Central memory CD8-positive, alpha-beta T cell (primary cell): ENCODE data around the gene MED12.
A peak's percentile ranks its signal among the peaks of the same experiment; 100 is the strongest.

Source experiments
- ATAC-seq: fragments of 150-1000 bp; cut with Tn5 transposase; replicated peaks from 2 replicates; pipeline ENCODE4 v1.10.0; 2022; ENCODE audit warnings: mild to moderate bottlenecking, moderate FRiP score, moderate number of reproducible peaks; ENCODE audit not compliant: poor library complexity, severe bottlenecking; ENCODE audit errors: extremely low read depth
- DNase-seq, 2 donors: peaks; one replicate each; pipeline ENCODE4 v3.0.0; 2021; ENCODE audit warnings: low spot score in 2 of 2
- H3K27ac Mint-ChIP-seq: one replicate; pipeline ENCODE4 v1.8.0; 2022; ENCODE audit warnings: low read depth, mild to moderate bottlenecking, moderate library complexity, mixed read lengths
- H3K27me3 Mint-ChIP-seq: one replicate; pipeline ENCODE4 v1.8.0; 2022; ENCODE audit warnings: mixed read lengths
- H3K36me3 Mint-ChIP-seq: one replicate; pipeline ENCODE4 v1.8.0; 2022; ENCODE audit warnings: mild to moderate bottlenecking, moderate library complexity, mixed read lengths; ENCODE audit not compliant: insufficient read depth
- H3K4me1 Mint-ChIP-seq: one replicate; pipeline ENCODE4 v1.8.0; 2022; ENCODE audit warnings: mixed read lengths
- H3K4me3 Mint-ChIP-seq: one replicate; pipeline ENCODE4 v1.8.0; 2022; ENCODE audit warnings: mild to moderate bottlenecking, moderate library complexity, mixed read lengths
- H3K9me3 Mint-ChIP-seq: one replicate; pipeline ENCODE4 v1.8.0; 2022; ENCODE audit warnings: mixed read lengths

MED12 gene

DNA sequence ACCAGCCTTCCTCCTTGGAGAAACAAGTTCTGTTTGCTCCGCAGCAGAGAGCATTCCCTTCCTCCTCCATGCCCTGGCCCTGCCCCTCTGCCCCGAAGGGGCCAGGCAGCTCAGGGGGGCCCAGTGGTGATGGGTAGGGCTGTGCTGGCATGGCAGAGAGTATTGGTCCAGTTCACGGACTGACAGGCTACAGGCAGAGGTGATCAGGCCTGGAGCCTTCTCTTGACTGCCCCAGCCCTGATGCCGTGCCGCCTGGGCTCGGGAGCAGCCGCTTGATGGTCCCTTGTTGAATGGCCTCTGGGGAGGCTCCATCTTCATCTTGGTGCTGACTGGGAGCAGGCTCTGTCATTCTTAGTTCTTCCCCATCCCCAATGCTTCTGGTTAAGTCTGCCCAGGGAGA, 35.8 kb downstream of the MED12 start:
- no peak for DNase-seq
- Mint-ChIP-seq H3K36me3 (peaks cover 5% of the 10 kb centered on the region), H3K27me3 (no peaks in the 10 kb centered on the region), H3K9me3 (no peaks in the 10 kb centered on the region), H3K4me1 (peaks cover 17% of the 10 kb centered on the region), H3K4me3 (no peak overlapping the region), H3K27ac (no peak overlapping the region)
- no peak for ATAC-seq

DNA sequence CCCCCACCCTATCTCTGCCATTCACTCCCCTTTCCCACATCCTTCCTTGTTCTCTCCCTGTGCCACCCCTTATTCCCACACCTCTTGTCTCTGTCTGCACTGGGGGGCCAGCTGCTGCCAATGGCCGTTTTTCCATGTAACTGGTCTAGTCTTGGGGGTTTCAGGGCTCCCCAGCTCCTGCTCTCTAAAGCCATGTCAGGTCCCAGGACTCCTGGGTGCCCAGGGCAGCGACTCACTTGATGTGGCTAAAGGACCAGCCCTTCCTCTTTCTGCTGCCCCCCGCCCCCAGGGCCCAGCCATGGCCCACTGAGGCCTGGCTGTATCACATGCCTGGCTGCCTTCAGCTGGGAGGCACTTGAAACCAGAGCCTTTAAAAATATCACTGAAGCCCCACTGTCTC, 36.2 kb downstream of the MED12 start:
- Mint-ChIP-seq H3K9me3 (no peaks in the 10 kb centered on the region), H3K4me3 (no peak overlapping the region), H3K4me1 (peaks cover 17% of the 10 kb centered on the region), H3K27ac (no peak overlapping the region), H3K27me3 (no peaks in the 10 kb centered on the region), H3K36me3 (peaks cover 2% of the 10 kb centered on the region)
- DNase-seq: no peak
- ATAC-seq: no peak

GRCh38 chrX:71158603-71159002, 40.2 kb downstream of the MED12 start:
- H3K4me1 Mint-ChIP-seq: peaks cover 11% of the 10 kb centered on the region
- DNase-seq: no peak
- H3K27ac Mint-ChIP-seq: peak overlapping the region; percentile 69
- H3K27me3 Mint-ChIP-seq: no peaks in the 10 kb centered on the region
- peaks cover 3% of the 10 kb centered on the region for H3K36me3 Mint-ChIP-seq
- H3K9me3 Mint-ChIP-seq: no peaks in the 10 kb centered on the region
- H3K4me3 Mint-ChIP-seq: no peak overlapping the region
- ATAC-seq: no peak

- ATAC-seq: no peak
- Mint-ChIP-seq H3K4me3 (no peak overlapping the region), H3K27ac (peak overlapping the region; percentile 69), H3K36me3 (peaks cover 3% of the 10 kb centered on the region), H3K27me3 (no peaks in the 10 kb centered on the region), H3K9me3 (no peaks in the 10 kb centered on the region), H3K4me1 (peaks cover 15% of the 10 kb centered on the region)
- DNase-seq: no peak
Observed at GRCh38 chrX:71159335-71159734, 40.9 kb downstream of the MED12 start.

- Mint-ChIP-seq H3K4me3 (no peak overlapping the region), H3K9me3 (no peaks in the 10 kb centered on the region), H3K4me1 (peaks cover 17% of the 10 kb centered on the region), H3K27ac (no peak overlapping the region), H3K36me3 (peaks cover 2% of the 10 kb centered on the region), H3K27me3 (no peaks in the 10 kb centered on the region)
- ATAC-seq: no peak
- DNase-seq: no peak
Observed at GRCh38 chrX:71160475-71160874, 42.1 kb downstream of the MED12 start.

GRCh38 chrX:71162981-71163380, 44.6 kb downstream of the MED12 start:
- no peak overlapping the region for H3K4me3 Mint-ChIP-seq
- H3K27ac Mint-ChIP-seq: peak overlapping the region; percentile 77
- peaks cover 12% of the 10 kb centered on the region for H3K4me1 Mint-ChIP-seq
- H3K27me3 Mint-ChIP-seq: no peaks in the 10 kb centered on the region
- ATAC-seq (no peak), DNase-seq (no peak)
- no peaks in the 10 kb centered on the region for H3K9me3 Mint-ChIP-seq
- H3K36me3 Mint-ChIP-seq: peaks cover 4% of the 10 kb centered on the region

- H3K4me3 Mint-ChIP-seq: no peak overlapping the region
- no peaks in the 10 kb centered on the region for H3K9me3 Mint-ChIP-seq
- no peak overlapping the region for H3K27ac Mint-ChIP-seq
- peaks cover 4% of the 10 kb centered on the region for H3K36me3 Mint-ChIP-seq
- H3K4me1 Mint-ChIP-seq: peaks cover 12% of the 10 kb centered on the region
- ATAC-seq: no peak
- no peaks in the 10 kb centered on the region for H3K27me3 Mint-ChIP-seq
- DNase-seq: no peak
Observed at GRCh38 chrX:71164071-71164470, 45.7 kb downstream of the MED12 start.

DNA sequence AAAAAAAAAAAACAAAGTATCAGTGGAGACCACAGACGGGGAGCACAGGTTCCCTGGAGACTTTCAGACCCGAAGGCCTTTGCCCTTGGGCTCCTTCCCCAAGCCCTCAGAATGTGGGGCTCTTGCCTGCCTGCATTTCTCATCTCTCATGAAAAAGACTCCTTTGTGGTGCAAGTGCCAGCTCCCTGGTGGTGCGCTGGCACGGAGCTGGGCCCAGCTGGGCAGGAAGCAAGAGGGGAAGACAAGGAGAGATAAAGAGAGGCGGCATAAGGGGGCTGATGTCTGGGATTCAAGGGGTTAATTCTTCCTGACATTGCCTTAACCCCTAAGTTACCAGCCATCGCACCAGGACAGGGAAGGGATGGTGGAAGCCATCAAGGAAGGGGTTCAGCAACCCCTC, 48.1 kb downstream of the MED12 start:
- Mint-ChIP-seq H3K27ac (no peak overlapping the region), H3K4me3 (no peak overlapping the region), H3K9me3 (no peaks in the 10 kb centered on the region), H3K36me3 (peaks cover 3% of the 10 kb centered on the region), H3K27me3 (no peaks in the 10 kb centered on the region), H3K4me1 (peaks cover 19% of the 10 kb centered on the region)
- ATAC-seq: no peak
- DNase-seq: no peak

GRCh38 chrX:71167031-71167781, 48.8 kb downstream of the MED12 start:
- Mint-ChIP-seq H3K36me3 (peaks cover 4% of the 10 kb centered on the region), H3K27ac (no peak overlapping the region)

GRCh38 chrX:71168134-71168533, 49.7 kb downstream of the MED12 start:
- DNase-seq (no peak), ATAC-seq (no peak)
- Mint-ChIP-seq H3K4me1 (peaks cover 23% of the 10 kb centered on the region), H3K9me3 (no peaks in the 10 kb centered on the region), H3K36me3 (peaks cover 4% of the 10 kb centered on the region), H3K27me3 (no peaks in the 10 kb centered on the region), H3K27ac (peak overlapping the region; percentile 89), H3K4me3 (no peak overlapping the region)

More at GRCh38 chrX:71167031-71167781, 48.8 kb downstream of the MED12 start:
- H3K4me1 Mint-ChIP-seq: peaks cover 23% of the 10 kb centered on the region
- no peak for ATAC-seq
- no peaks in the 10 kb centered on the region for H3K9me3 Mint-ChIP-seq
- DNase-seq: no peak
- H3K4me3 Mint-ChIP-seq: no peak overlapping the region
- H3K27me3 Mint-ChIP-seq: no peaks in the 10 kb centered on the region

GRCh38 chrX:71169586-71169985, 51.2 kb downstream of the MED12 start:
- Mint-ChIP-seq H3K4me3 (no peak overlapping the region), H3K9me3 (no peaks in the 10 kb centered on the region), H3K27ac (no peak overlapping the region), H3K4me1 (peaks cover 17% of the 10 kb centered on the region), H3K36me3 (peaks cover 9% of the 10 kb centered on the region), H3K27me3 (no peaks in the 10 kb centered on the region)
- DNase-seq (no peak), ATAC-seq (no peak)

DNA sequence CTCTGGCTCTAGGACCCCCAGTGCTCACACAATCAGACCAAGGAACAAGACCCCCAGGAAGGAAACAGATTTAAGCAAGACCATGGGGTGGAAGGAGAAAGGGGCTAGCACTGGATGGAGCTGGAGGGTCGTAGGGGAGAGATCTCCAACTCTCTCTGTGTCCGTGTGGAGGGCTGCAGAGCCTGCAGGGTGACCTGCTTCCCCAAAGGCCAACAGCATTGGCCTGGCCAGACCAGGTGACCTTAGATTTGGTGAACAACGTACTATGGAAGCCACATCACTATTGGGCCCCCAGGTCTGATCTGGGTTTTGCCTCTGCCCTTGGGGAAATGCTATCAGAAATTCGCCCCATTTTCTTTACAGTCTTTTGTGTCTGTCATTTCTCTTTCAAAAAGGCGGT, 52.3 kb downstream of the MED12 start:
- Mint-ChIP-seq H3K9me3 (no peaks in the 10 kb centered on the region), H3K36me3 (peaks cover 9% of the 10 kb centered on the region), H3K4me3 (no peak overlapping the region), H3K27ac (no peak overlapping the region), H3K27me3 (no peaks in the 10 kb centered on the region), H3K4me1 (peaks cover 17% of the 10 kb centered on the region)
- DNase-seq (no peak), ATAC-seq (no peak)

DNA sequence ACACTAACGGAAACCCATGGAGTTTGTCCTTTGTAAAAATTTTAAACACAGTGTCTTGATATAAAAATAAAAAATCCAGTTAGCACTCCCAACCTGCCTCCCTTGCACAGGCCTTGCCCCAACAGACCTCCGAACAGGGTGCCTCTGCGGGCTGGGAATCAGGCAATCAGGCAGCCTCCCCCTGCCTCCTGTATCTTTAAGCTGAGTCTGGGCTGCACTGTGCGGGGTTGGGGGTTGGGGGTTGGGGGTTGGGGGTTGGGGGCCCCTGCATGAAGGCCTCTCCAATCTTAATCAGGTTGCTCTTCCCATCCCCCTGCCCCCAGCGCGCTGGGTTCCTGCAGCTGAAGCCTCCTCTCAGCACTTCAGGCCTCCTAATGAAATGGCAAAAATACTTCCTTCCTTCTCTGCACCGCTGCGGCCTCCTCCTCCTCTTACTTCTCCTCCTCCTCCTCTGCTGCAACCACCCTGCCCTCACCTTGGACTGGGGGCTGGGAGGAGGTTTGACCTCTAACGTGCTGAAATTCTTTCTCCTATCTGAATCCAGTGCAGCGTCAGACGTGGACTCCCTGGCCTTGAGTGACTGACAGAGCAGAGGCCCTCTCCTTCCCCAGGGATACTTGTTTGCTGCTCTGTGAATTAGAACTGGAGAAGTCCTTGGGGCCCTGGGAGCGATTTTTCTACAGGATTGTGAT, 52.9 kb downstream of the MED12 start:
- Mint-ChIP-seq H3K36me3 (peaks cover 6% of the 10 kb centered on the region), H3K27ac (no peak overlapping the region), H3K9me3 (no peaks in the 10 kb centered on the region), H3K4me1 (peaks cover 17% of the 10 kb centered on the region), H3K4me3 (no peak overlapping the region), H3K27me3 (no peaks in the 10 kb centered on the region)
- no peak for DNase-seq
- no peak for ATAC-seq
